Right atrium auricular region (tissue), 2 donors: Measurements from ENCODE around the gene SLC1A4. TPM values are rescaled to one million over a fixed set of nuclear protein-coding genes. Genes with fewer than 3 reads are reported as not detected.
A peak's percentile ranks its signal among the peaks of the same experiment; 100 is the strongest.

ENCODE experiments used
- DNase-seq: peaks from one replicate; pipeline ENCODE4 v3.0.0-alpha.2; 2019; ENCODE audit warnings: low spot score
- H3K27ac ChIP-seq, 2 donors: fragments of 200-600 bp; sonication (generic); 1 replicate in 1 of 2; 2 replicates in 1 of 2; pipeline ENCODE4 v1.5.1; 2016 to 2019
- H3K27me3 ChIP-seq, 2 donors: fragments of 200-600 bp; sonication (generic); one replicate each; pipeline versions ENCODE4 v1.5.1 to v1.6.0; 2017 to 2019
- H3K36me3 ChIP-seq: fragments of 200-600 bp; sonication (generic); one replicate; pipeline ENCODE4 v1.5.1; 2016
- H3K4me1 ChIP-seq, 2 donors: fragments of 200-600 bp; sonication (generic); one replicate each; pipeline versions ENCODE4 v1.5.1 to v1.6.0; 2017 to 2019
- H3K4me3 ChIP-seq, 2 donors: fragments of 200-600 bp; sonication (generic); 1 replicate in 1 of 2; 2 replicates in 1 of 2; pipeline ENCODE4 v1.5.1; 2017 to 2019; ENCODE audit warnings: mild to moderate bottlenecking in 1 of 2, moderate library complexity in 1 of 2
- H3K9me3 ChIP-seq, 2 donors: fragments of 200-600 bp; sonication (generic); one replicate each; pipeline ENCODE4 v1.5.1; 2019
- total RNA-seq, 2 donors: library from RNA; depleted of rRNA; stranded (reverse); fragments of >200 nt; gene quantifications; one replicate each; pipeline ENCODE4 v1.1.0, GENCODE V29; 2016
- TF ChIP-seq, protein P1 (sequence below), 2 donors: fragments of 200-600 bp; sonication (generic); IDR thresholded peaks; one replicate each; pipeline ENCODE4 v1.5.1; 2019; ENCODE audit warnings: antibody characterized with exemption in 2 of 2

The SLC1A4 gene
- total RNA-seq, 2 donors from 2014 or later, result 2.2 to 6.0 TPM

DNA sequence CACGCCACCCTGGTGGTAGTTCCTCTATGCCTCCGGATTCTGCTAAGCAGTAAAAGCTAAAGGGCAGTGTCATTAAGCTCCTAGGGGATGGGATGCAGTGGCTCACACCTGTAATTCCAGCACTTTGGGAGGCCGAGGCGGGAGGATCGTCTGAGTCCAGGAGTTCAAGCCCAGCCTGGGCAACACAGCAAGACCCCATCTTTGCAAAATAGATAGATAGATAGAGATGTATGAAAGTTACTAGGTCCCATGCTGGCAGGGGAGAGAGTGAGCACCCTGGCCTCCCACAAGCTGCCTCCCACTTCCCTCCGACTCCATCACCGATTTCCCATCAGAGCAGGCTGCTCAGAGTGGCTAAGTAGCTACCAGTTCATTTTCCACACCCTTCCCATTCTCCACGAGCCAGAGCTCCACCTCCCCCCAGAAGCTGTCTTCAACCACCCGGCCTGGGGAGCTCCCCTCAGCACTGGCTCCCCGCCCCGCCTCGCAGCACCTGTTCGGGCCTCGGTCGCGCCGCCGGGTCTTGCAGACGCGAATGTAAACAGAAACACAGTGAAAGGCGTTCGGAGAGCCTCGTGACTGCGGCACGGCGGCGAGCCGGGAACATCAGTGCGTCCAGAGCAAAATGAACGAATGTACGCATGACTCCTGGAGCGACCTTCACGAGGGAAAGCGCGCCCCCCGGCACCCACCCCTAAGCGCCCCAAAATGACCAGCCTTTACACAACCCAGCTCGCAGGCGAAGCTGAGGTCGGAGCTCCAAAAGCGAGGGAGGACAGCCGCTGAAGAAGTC, 66.4 kb downstream of the SLC1A4 start:
- H3K27me3 ChIP-seq, result no peaks in the 10 kb centered on the region
- peak overlapping the region; percentile 77 to 92 for H3K4me3 ChIP-seq
- no peaks in the 10 kb centered on the region for H3K36me3 ChIP-seq
- H3K4me1 ChIP-seq, result peaks cover 0 to 39% of the 10 kb centered on the region in 2 donors
- no peak for DNase-seq
- no peaks in the 10 kb centered on the region for H3K9me3 ChIP-seq
- peak overlapping the region; percentile 88 to 91 for H3K27ac ChIP-seq
- TF ChIP-seq, protein P1, sequence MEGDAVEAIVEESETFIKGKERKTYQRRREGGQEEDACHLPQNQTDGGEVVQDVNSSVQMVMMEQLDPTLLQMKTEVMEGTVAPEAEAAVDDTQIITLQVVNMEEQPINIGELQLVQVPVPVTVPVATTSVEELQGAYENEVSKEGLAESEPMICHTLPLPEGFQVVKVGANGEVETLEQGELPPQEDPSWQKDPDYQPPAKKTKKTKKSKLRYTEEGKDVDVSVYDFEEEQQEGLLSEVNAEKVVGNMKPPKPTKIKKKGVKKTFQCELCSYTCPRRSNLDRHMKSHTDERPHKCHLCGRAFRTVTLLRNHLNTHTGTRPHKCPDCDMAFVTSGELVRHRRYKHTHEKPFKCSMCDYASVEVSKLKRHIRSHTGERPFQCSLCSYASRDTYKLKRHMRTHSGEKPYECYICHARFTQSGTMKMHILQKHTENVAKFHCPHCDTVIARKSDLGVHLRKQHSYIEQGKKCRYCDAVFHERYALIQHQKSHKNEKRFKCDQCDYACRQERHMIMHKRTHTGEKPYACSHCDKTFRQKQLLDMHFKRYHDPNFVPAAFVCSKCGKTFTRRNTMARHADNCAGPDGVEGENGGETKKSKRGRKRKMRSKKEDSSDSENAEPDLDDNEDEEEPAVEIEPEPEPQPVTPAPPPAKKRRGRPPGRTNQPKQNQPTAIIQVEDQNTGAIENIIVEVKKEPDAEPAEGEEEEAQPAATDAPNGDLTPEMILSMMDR (IDR thresholded peaks at IDR 0.05), result no peak

DNA sequence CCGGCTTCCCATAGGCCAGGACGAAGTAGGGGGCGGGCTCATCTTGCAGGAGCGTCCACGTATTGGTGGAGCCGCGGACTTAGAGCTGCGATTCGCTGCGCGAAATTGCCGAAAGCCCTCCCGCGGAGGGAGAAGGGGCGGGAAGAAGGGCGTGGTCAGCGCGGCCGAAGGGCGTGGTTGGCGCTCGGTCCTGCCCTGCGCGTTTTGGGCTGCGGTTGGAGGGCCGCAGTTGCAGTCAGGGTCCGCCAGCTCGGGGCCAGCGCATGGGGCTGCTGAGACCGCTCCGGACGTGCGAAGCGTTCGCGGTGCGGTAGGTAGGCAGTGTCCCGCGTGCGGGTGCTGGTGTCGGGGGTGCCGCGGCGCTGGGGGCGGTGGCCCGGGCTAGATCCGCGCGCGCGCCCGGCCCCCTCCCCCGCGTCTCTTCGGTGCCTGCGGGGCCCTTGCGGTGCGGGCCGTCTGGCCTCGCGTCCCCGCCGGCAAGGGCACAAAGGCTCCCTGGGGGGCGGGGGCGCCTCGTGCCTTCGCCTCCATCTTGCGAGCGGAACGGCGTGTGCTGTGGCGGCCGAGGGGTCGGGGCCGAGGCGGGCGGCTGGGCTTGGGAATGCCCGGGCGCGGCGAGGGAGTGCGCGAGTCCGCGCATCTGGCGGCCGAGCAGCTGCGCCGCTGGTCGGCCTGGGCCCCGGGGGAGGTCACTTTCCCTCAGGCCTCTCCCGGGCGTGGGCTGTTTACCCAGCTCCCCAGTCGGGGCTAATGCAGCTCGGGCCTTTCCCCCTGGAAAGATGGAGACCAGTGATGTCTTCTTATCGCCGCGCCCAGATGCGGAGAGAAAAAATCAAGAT, 67.2 kb downstream of the SLC1A4 start, which contains the start of gene CEP68:
Gene CEP68 (plus strand): TSS at position 202 of the 839 bp plus-strand sequence. CDS start 13,029 bp downstream, outside the sequence.
- TF ChIP-seq, protein P1 (IDR thresholded peaks at IDR 0.05), result no peak
- peak within 1 kb of the TSS; percentile 77 to 92 for H3K4me3 ChIP-seq
- no peaks in the 10 kb centered on the region for H3K27me3 ChIP-seq
- peak; percentile 97 for DNase-seq
- peak within 1 kb of the TSS; percentile 88 to 91 for H3K27ac ChIP-seq
- no peaks in the 10 kb centered on the region for H3K9me3 ChIP-seq
- H3K36me3 ChIP-seq, result no peaks in the 10 kb centered on the region
- peaks cover 0 to 47% of the 10 kb centered on the region in 2 donors for H3K4me1 ChIP-seq

DNA sequence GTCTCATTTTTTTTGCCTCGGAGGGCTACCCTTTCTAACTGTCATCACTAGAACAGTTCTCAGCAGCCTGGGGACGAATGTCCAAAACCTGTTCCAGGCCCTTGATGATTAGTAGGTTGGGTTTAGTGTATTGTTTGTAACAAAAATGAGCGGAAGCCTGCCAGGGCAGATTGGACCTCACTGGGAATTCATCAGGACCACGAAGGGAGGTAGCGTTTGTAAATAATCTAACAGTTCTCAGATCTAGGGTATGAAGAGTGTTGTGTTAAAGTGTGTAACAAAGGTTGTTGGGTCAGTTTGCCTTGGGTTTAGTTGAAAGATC, 67.8 kb downstream of the SLC1A4 start:
- H3K36me3 ChIP-seq, result no peaks in the 10 kb centered on the region
- TF ChIP-seq, protein P1 (IDR thresholded peaks at IDR 0.05), result no peak

DNA sequence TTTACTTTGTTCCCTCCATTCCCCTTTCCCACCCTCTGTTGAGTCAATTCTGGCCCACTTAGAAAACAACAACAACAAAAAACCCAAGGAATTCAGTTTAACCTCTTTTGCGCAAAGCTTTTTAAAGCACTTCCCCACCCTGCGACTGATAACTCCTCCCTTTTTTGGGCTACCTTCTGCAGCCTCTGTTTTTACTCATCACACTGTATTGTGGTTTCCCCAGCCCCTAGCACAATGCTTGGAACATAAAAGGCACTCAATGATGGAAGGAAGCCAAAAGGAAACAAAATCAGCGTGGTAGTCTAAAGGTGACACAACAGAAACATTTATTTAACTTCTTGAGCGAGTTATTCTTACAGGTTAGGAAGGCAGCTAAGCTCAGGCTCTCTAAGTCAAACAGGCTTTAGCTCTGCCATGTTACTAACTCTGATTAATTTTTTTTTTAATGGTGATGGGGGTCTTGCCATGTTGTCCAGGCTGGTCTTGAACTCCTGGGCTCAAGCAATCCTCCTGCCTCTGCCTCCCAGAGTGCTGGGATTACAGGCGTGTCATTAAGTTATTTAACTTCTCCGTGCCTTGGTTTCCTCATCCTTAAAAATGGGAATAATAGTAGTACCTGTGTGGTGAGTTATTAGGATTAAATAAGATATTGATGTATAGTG, 68.3 kb downstream of the SLC1A4 start:
- H3K9me3 ChIP-seq, result no peaks in the 10 kb centered on the region
- TF ChIP-seq, protein P1 (IDR thresholded peaks at IDR 0.05), result no peak
- DNase-seq, result no peak
- peak overlapping the region; percentile 77 to 92 for H3K4me3 ChIP-seq
- peaks cover 0 to 52% of the 10 kb centered on the region in 2 donors for H3K4me1 ChIP-seq
- H3K27me3 ChIP-seq, result no peaks in the 10 kb centered on the region
- no peaks in the 10 kb centered on the region for H3K36me3 ChIP-seq
- H3K27ac ChIP-seq, result peak overlapping the region; percentile 88 to 91

More for the DNA sequence above, 67.8 kb downstream of the SLC1A4 start:
- Histone ChIP-seq H3K4me1 (peaks cover 0 to 52% of the 10 kb centered on the region in 2 donors), H3K27ac (peak overlapping the region; percentile 88 to 91), H3K27me3 (no peaks in the 10 kb centered on the region), H3K4me3 (peak overlapping the region; percentile 77 to 92), H3K9me3 (no peaks in the 10 kb centered on the region)
- no peak for DNase-seq

DNA sequence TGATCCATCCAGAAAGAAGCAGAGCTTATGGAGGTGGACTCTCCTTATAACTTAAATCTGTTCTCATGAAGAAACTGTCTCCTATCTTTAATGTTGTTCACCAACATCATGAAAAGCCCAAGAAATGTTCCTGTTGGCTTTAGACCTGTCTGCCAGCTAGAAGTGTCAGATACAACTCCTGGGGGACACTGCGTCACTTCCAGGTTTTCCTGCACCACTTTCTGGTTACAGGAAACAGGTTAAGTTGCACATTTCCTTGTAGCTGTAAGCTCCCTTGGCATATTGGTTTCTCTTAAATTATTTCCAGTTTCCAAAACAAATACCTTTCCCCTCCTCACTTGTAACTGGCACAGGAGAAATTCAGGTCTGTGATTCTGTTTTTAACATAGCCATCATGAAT, 69.9 kb downstream of the SLC1A4 start:
- TF ChIP-seq, protein P1 (IDR thresholded peaks at IDR 0.05), result no peak
- H3K4me1 ChIP-seq, result peaks cover 0 to 55% of the 10 kb centered on the region in 2 donors
- no peaks in the 10 kb centered on the region for H3K36me3 ChIP-seq
- peak overlapping the region; percentile 10 to 33 for H3K27ac ChIP-seq
- DNase-seq, result no peak
- no peak overlapping the region for H3K4me3 ChIP-seq
- no peaks in the 10 kb centered on the region for H3K27me3 ChIP-seq
- H3K9me3 ChIP-seq, result no peaks in the 10 kb centered on the region
